Measurements from ENCODE around the gene SYDE1.

Gene SYDE1

GRCh38 chr19:15108845-15109767 lies 1.9 kb downstream of the SYDE1 start:
- TF ChIP-seq EZH2 (IDR thresholded peaks at IDR 0.05; ENCODE audit: borderline replicate concordance, low read depth, low read length, severe bottlenecking): no peak
- DNase-seq (no peak), ATAC-seq (ENCODE audit: insufficient read depth, low read depth) (no peak)

GRCh38 chr19:15109768-15110417 lies 2.7 kb downstream of the SYDE1 start:
- Histone ChIP-seq H3K4me3 (ENCODE audit: low read depth in 1 of 2, low read length in 2 of 2) (no peak overlapping the region), H3K9ac (ENCODE audit: low read depth, low read length) (no peak overlapping the region), H2AFZ (ENCODE audit: low read depth, low read length) (no peak overlapping the region), H3K79me2 (ENCODE audit: insufficient read depth, low read length) (no peaks in the 10 kb centered on the region), H3K27me3 (ENCODE audit: insufficient read depth, low read length, poor library complexity) (no peaks in the 10 kb centered on the region), H3K9me3 (ENCODE audit: insufficient read depth, low read length, severe bottlenecking) (no peaks in the 10 kb centered on the region), H4K20me1 (ENCODE audit: insufficient read depth, low read length) (no peaks in the 10 kb centered on the region), H3K4me1 (ENCODE audit: insufficient read depth, low read length) (no peaks in the 10 kb centered on the region), H3K36me3 (ENCODE audit: insufficient read depth, low read length) (peaks cover 4% of the 10 kb centered on the region), H3K4me2 (ENCODE audit: insufficient read depth, low read length) (no peak overlapping the region), H3K27ac (ENCODE audit: low read length) (no peak overlapping the region)
- TF ChIP-seq EZH2 (IDR thresholded peaks at IDR 0.05; ENCODE audit: borderline replicate concordance, low read depth, low read length, severe bottlenecking): no peak
- no peak for TF ChIP-seq CTCF (IDR thresholded peaks at IDR 0.05; ENCODE audit: borderline replicate concordance, extremely low read depth, low read length, poor library complexity, severe bottlenecking)
- ATAC-seq (ENCODE audit: insufficient read depth, low read depth) (no peak), DNase-seq (no peak)

More at GRCh38 chr19:15108845-15109767, 1.9 kb downstream of the SYDE1 start:
- Histone ChIP-seq H3K4me1 (ENCODE audit: insufficient read depth, low read length) (no peaks in the 10 kb centered on the region), H3K9ac (ENCODE audit: low read depth, low read length) (no peak overlapping the region), H2AFZ (ENCODE audit: low read depth, low read length) (no peak overlapping the region), H4K20me1 (ENCODE audit: insufficient read depth, low read length) (no peaks in the 10 kb centered on the region), H3K27me3 (ENCODE audit: insufficient read depth, low read length, poor library complexity) (no peaks in the 10 kb centered on the region), H3K79me2 (ENCODE audit: insufficient read depth, low read length) (no peaks in the 10 kb centered on the region), H3K27ac (ENCODE audit: low read length) (no peak overlapping the region), H3K4me2 (ENCODE audit: insufficient read depth, low read length) (no peak overlapping the region), H3K9me3 (ENCODE audit: insufficient read depth, low read length, severe bottlenecking) (peaks cover 4% of the 10 kb centered on the region), H3K36me3 (ENCODE audit: insufficient read depth, low read length) (no peaks in the 10 kb centered on the region), H3K4me3 (ENCODE audit: low read depth in 1 of 2, low read length in 2 of 2) (no peak overlapping the region)

GRCh38 chr19:15110418-15110815 lies 3.2 kb downstream of the SYDE1 start:
- H3K9ac ChIP-seq (ENCODE audit: low read depth, low read length): no peak overlapping the region
- H3K9me3 ChIP-seq (ENCODE audit: insufficient read depth, low read length, severe bottlenecking): no peaks in the 10 kb centered on the region
- no peak overlapping the region for H3K4me2 ChIP-seq (ENCODE audit: insufficient read depth, low read length)
- no peaks in the 10 kb centered on the region for H3K27me3 ChIP-seq (ENCODE audit: insufficient read depth, low read length, poor library complexity)
- H2AFZ ChIP-seq (ENCODE audit: low read depth, low read length): no peak overlapping the region
- H3K4me1 ChIP-seq (ENCODE audit: insufficient read depth, low read length): no peaks in the 10 kb centered on the region
- H3K79me2 ChIP-seq (ENCODE audit: insufficient read depth, low read length): no peaks in the 10 kb centered on the region
- H3K36me3 ChIP-seq (ENCODE audit: insufficient read depth, low read length): peaks cover 9% of the 10 kb centered on the region
- H3K27ac ChIP-seq (ENCODE audit: low read length): no peak overlapping the region
- DNase-seq (no peak), ATAC-seq (ENCODE audit: insufficient read depth, low read depth) (no peak)
- H4K20me1 ChIP-seq (ENCODE audit: insufficient read depth, low read length): no peaks in the 10 kb centered on the region
- no peak overlapping the region for H3K4me3 ChIP-seq (ENCODE audit: low read depth in 1 of 2, low read length in 2 of 2)
- TF ChIP-seq CTCF (IDR thresholded peaks at IDR 0.05; ENCODE audit: borderline replicate concordance, extremely low read depth, low read length, poor library complexity, severe bottlenecking): no peak
- no peak for TF ChIP-seq EZH2 (IDR thresholded peaks at IDR 0.05; ENCODE audit: borderline replicate concordance, low read depth, low read length, severe bottlenecking)

- no peak overlapping the region for H3K27ac ChIP-seq (ENCODE audit: low read length)
- no peak for DNase-seq
- no peaks in the 10 kb centered on the region for H3K79me2 ChIP-seq (ENCODE audit: insufficient read depth, low read length)
- H3K9me3 ChIP-seq (ENCODE audit: insufficient read depth, low read length, severe bottlenecking): no peaks in the 10 kb centered on the region
- no peak overlapping the region for H3K4me3 ChIP-seq (ENCODE audit: low read depth in 1 of 2, low read length in 2 of 2)
- TF ChIP-seq EZH2 (IDR thresholded peaks at IDR 0.05; ENCODE audit: borderline replicate concordance, low read depth, low read length, severe bottlenecking) (no peak), CTCF (IDR thresholded peaks at IDR 0.05; ENCODE audit: borderline replicate concordance, extremely low read depth, low read length, poor library complexity, severe bottlenecking) (no peak)
- H3K36me3 ChIP-seq (ENCODE audit: insufficient read depth, low read length): peaks cover 23% of the 10 kb centered on the region
- ATAC-seq (ENCODE audit: insufficient read depth, low read depth): no peak
- H3K9ac ChIP-seq (ENCODE audit: low read depth, low read length): no peak overlapping the region
- no peaks in the 10 kb centered on the region for H3K27me3 ChIP-seq (ENCODE audit: insufficient read depth, low read length, poor library complexity)
- H3K4me2 ChIP-seq (ENCODE audit: insufficient read depth, low read length): no peak overlapping the region
- H2AFZ ChIP-seq (ENCODE audit: low read depth, low read length): no peak overlapping the region
- peaks cover 3% of the 10 kb centered on the region; the same call in 1 of the 2 replicates for H4K20me1 ChIP-seq (ENCODE audit: insufficient read depth, low read length)
- H3K4me1 ChIP-seq (ENCODE audit: insufficient read depth, low read length): no peaks in the 10 kb centered on the region
These were observed 4.6 kb downstream of the SYDE1 start for GRCh38 chr19:15111758-15112157.

Data from DND-41 (cell line).